ENCODE measurements around the gene SGO1.
"Not testable (repeated sequence)": the region's sequence is repeated elsewhere in the genome, so short reads cannot be mapped to it uniquely, and the experiment has no call there.

Gene SGO1

DNA sequence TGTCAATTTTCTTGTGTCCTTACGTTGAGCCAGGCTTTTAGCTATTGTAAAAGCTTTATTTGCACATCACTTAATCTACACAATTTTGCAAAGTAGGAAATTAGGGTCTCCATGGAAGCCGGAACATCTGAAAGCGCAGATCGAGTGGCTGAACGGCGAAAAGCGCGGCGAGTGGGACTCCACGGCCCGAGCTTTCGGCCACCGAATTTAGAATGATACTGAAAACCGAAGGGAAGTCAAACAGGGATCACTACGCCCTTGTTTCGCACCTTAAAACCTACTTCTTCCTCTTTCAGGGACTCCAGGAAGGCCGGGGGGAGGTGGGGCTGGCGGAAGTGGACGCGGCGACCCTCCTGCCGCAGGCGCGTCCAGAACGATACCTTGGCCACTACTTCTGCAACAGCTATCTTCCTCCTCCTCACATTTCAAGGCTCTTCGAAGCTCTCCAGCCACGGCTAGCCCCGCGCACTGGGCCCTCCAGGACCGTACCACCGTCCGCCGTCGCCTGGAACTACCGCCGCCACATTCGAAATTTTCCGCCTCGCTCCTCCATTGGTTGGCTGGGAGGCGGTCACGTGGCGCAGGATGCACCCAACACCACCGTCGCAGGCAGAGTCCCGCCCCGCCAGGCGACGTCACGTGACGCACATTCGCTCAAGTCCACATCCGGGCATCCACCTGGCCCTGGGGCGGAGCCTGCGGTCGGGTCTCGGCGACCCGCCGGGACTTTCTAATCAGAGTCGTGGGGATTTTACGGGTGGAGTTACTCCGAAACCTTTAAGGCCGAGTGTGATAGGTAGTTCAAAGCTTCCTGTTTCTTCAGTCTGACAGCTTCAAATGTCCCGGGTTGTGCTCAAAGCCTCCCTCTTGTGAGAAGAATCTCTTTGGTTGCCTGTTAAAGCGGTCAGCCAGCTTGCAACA lies at the start of gene SGO1:
SGO1 (minus strand) TSS at position 528 of the 921 bp plus-strand sequence. CDS start 2,179 bp downstream, outside the sequence.
- DNase-seq (ENCODE audit: low read depth) = peak; percentile 99

DNA sequence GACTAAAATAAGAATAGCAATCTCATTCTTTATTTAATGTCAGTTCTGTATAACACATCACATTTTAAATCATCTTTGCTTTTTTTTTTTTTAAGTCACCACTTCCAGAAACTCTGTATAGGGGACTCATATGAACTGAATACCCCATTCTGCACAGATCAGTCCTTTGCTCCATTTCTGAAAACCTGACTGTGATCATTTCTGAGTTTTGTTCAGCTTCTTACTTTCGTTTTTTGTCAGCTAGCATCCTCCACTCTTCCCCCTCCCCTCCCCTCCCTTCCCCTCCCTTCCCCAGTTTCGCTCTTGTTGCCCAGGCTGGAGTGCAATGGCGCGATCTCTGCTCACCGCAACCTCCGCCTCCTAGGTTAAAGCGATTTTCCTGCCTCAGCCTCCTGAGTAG lies 49.8 kb upstream of the SGO1 start:
- no peak for DNase-seq (ENCODE audit: low read depth)

DNA sequence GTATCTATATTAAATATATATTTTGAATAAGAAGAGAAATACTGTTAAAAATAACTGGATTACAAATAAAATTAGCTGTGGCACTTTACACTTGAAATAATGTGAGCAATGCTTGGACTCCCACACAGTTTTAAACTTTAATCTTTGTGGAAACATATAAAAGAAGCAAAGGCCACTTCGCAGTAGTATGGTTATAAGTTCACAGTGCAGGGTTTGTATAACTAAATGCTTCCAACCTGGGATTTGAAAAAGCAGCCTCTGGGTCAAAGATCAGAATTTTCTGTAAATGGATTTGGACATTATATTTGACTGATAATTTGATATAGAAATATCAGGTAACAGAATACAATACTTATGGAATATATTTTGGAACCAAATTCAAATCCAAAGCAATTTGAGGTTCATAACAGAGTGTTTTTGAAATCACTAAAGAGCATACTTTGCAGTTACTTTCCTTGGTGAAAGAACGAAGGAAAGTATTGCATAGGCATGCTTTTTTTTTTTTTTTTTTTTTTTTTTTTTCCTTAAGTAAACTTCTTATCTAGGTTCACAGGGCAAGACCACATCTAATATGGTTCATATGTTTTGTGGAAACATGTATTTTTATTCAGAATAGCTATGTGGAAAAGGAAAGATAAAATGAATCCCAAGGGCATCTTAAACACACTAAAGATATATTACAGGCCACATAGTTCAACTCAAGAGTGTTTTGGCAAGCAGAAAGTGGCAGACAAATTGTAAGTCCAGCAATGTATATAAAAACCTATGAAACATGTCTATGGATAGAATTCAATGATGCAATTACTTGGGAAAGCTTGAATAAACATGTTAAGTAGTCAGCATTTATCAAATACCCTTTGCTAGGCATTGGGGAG lies 47.1 kb upstream of the SGO1 start:
- DNase-seq (ENCODE audit: low read depth) = no peak

DNA sequence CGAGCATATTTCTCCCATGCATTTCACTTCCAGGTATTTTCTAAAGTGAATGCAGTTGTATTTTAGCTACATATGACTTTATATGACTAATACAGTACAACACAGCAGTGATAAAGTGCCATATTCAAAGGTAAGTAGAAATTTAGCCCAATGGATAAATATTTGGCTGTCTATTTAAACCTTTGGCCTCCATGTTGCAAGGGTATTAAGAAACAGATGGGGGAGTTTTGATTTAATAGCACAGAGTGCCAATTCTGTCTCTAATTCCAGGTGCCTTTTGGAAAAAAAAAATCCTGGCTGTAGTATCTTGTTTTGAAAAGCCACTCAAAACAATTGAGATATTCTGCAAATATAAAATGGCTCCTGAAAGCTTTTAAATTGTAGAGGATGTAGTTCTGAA lies 44.9 kb upstream of the SGO1 start:
- no peak for DNase-seq (ENCODE audit: low read depth)

DNA sequence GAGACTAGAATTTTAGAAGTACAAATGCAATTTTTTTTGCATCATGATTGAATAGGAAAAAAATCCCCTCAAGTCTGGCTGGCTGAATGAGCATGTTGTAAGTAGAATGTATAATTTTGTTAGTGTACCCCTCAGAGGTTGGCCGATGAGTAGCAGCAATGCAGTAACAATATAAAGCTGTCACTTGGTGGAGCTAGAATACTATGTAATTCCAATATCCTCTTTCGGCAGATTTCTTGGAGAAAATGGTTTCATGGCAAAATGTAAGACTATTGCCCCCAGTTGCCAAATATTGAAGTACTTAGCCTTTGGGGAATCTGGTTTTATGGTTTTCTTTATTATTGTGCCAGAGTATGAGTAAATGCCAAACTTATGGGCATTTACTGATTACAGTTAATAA lies 39.8 kb upstream of the SGO1 start:
- DNase-seq (ENCODE audit: low read depth) = no peak

DNA sequence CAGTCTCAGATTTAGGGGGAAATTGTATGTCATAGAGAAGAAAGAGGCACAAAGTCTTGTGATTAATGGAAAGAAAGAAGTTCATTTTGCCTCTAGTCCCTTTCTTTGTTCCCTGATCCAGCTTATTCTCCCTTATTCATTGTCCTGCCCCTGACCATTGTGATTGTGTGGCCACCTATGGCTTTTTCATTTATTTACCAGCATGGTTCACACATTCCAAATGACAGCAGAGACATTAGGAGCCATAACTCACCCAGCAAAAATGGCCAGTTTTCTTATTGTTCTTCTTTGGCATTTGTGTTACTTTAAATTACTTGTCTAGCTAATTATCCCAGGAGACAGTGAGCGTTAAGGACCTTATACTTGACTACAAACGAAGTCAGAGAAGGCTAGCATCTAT lies 36.3 kb upstream of the SGO1 start:
- DNase-seq (ENCODE audit: low read depth) = no peak

DNA sequence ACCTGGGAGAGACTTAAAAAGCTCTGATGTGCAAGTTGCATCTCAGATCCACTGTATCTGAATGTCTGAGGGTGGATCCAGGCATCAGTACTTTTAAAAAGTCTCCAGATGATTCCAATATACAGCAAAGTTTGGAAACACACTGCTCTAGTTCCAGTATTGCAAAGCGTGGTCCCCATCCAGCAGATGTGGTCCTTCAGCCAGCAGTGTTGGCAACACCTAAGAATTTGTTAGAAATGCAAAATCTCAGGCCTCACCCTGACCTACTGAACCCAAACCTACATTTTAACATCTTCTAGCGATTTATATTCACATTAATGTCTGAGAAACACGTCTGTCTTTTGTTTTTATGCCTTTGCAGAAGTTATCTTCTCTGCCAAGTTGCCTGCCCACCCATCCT lies 32.2 kb upstream of the SGO1 start:
- DNase-seq (ENCODE audit: low read depth) = no peak

DNA sequence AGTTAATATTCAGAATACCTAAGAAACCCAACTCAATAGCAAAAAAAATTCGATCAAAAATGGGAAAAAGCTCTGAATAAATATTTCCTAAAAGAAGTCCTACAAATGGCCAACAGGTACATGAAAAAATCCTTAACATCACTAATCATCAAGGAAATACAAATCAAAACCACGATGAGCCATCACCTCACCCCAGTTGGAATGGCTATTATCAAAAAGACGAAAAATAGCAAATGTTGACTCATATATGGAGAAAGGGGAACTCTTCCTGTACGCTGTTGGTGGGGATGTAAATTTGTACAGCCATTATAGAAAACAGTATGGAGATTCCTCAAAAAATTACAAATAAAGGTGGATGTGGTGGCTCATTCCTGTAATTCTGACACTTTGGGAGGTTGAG lies 29.6 kb upstream of the SGO1 start:
- DNase-seq (ENCODE audit: low read depth) = no peak

DNA sequence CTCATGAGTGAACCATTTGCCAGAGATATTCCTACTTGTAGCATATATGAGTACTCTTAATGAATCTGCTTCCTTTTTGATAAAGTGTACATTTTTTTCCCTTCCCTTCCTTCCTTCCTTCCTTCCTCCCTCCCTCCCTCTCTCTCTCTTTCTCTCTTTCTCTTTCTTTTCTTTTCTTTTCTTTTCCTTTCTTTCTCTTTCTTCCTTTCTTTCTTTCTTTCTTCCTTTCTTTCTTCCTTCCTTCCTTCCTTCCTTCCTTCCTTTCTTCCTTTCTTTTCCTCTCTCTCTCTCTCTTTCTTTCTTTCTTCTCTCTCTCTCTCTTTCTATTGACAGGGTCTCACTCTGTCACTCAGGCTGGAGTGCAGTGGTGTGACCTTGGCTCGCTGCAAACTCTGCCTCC lies 27.5 kb upstream of the SGO1 start:
- not testable (repeated sequence) for DNase-seq (ENCODE audit: low read depth)

DNA sequence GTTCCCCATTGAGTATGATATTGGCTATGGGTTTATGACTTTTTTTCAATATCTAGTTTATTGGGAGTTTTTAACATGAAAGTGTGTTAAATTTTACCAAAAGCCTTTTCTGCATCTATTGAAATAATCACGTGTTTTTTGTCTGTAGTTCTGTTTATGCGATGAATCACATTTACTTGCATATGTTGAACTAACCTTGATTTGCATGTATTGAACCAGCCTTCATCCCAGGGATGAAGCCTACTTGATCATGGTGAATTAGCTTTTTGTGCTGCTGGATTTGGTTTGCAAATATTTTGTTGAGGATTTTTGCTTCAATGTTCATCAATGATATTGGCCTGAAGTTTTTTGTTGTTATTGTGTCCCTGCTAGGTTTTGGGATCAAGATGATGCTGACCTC lies 21.9 kb upstream of the SGO1 start:
- not testable (repeated sequence) for DNase-seq (ENCODE audit: low read depth)

DNA sequence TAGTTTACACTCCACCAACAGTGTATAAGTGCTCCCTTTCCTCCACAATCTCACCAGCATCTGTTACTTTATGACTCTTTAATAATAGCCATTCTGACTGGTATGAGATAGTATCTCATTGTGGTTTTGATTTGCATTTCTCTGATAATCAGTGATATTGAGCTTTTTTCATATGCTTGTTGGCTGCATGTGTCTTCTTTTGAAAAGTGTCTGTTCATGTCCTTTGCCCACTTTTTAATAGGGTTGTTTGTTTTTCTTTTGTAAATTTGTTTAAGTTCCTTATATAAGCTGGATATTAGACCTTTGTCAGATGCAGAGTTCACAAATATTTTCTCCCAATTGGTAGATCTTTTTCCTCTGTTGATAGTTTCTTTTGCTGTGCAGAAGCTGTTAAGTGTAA lies 19.9 kb upstream of the SGO1 start:
- not testable (repeated sequence) for DNase-seq (ENCODE audit: low read depth)

DNA sequence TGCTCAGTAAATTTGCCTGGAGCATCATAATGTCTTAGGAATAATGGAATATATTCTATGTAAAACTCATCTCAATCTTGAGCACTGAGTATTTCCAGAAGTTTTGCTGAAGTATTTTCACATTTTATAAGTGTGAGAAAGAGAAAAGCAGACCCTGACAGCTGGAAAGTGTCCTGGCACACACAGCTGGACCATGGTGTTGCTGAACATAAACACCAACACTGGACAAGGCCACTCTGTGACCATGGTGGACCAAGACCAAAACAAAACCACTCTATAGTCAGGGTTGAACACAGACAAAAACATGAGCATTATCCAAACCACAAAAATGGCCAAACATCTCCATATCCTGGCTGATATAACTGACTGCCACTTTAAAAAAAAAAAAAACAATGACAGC lies 15.1 kb upstream of the SGO1 start:
- DNase-seq (ENCODE audit: low read depth) = no peak

DNA sequence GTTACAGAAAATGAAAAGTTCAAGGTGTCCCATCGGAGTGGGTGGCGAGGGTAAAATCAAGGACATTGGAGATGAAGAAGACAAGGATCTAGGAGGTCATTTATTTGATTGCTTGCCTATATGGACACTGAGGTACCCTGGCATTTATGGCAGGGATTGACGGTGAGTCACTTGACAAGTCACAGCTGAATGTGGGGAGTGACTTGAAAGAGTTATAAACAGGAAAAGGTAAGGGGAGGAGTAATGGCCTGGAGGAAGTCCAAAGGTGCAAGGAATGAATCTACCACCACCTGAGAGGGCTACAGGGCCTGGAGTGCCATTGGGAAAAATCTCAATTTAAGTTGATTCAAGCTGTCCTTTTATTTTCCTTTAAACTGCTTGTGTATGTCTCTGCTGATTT lies 11.8 kb upstream of the SGO1 start:
- no peak for DNase-seq (ENCODE audit: low read depth)

DNA sequence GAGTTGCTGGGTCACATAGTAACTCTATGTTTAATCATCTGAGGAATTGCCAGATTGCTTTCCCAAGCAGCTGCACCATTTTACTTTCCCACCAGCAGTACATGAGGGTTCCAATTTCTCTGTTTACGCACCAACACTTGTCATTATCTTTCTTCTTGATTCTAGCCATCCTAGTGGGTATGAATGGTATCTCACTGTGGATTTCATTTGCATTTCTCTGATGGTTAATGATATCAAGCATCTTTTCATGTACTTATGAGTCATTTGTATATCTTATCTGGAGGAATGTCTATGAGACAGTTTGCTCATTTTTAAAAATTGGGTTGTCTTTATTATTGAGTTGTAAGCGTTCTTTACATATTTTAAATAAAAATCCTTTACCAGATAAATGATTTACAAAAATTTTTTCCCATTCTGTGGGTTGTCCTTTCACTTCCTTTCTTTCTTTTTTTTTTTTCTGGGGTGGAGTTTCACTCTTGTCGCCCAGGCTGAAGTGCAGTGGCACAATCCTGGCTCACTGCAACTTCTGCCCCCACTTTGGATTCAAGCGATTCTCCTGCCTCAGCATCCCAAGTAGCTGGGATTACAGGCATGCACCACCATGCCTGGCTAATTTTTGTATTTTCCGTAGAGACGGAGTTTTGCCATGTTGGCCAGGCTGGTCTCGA lies 8.9 kb upstream of the SGO1 start:
- no peak for DNase-seq (ENCODE audit: low read depth)

DNA sequence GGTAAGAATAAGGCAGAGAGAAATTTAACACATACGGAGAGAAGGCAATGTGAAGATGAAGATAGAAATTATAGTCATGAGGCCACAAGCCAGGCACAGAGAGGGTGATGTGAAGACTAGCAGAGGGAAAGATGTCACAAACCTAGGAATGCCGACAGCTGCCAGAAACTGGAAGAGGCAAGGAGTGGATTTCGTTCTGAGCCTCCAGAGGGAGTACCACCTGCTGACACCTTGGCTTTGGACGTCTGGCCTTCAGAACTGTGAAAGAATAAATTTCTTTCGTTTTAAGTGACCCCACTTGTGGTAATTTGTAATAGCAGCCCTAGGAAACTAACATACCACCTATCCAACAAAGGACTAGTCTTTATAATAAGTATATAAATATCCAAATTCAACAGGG lies 5.0 kb upstream of the SGO1 start:
- no peak for DNase-seq (ENCODE audit: low read depth)

DNA sequence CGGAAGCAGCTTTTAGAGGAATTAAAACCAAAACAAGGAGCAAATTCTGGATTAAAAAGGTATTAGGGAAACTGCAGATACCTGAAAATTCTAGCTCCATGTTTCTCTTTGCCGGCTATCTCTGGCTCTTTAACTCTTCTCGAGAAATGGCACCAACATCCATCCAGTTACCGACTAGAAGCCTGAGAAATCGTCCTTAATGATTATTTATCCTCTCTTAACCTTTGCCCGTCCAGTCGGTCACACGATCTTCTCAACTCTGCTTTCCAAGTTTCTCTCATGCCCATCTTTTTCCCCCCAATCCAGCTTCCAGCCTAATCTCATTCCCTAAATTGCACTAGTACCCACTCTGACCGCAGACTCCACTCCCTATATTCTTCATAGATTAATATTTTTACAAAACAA lies 596 bp upstream of the SGO1 start:
- DNase-seq (ENCODE audit: low read depth) = no peak

DNA sequence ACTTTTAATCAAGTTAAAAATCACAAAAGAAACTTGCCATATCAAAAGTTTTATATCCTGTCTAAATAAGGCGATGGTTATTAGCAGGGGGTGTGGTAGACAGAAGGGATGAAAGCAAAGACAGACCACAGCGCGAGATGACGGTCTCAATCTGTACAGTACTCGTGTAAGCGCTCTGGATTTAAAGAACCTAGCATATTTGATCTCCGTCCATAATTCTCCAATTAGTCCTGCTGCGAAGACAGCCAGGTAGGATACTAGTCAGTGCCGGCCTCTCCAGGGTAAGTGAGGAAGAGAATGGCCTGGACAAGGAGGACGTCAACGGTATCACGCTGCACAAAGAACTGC lies 701 bp downstream of the SGO1 start:
- no peak for DNase-seq (ENCODE audit: low read depth)

DNA sequence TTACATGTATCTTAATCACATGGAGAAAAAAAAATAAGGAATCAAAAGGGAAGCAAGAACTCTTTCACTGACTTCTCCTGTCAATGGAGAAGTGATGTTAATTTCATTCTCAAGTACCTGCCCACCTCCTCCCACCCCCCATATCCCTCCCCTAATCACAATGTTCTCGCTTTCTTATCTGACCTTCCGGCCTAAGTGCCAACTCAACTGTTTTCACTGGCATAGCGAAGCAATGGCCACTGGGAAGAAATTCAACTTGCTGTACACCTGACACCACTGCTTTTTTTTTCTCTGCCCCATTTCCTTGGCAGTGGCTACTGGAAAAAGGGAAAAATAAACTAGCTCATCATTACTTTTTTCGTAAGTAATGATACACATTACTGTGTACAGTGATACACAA lies 3.8 kb downstream of the SGO1 start:
- no peak for DNase-seq (ENCODE audit: low read depth)

DNA sequence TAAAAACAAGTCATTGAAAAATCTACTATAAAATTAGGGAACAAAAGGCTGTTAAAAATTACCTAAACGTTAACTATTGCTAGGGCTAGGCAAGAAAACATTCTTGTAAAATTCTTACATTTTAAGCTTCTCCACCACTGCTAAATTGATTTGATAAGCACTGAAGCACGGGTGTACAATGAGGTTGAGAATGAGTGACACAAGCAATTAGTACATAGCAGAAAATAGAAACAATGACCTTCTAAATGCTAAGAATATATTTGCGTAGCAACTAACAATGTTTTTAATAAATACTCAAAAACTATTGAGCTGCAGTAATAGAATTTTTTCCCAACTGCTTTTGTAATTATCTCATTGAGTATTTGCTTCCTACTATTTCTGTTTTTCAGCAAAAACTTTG lies 4.7 kb downstream of the SGO1 start:
- no peak for DNase-seq (ENCODE audit: low read depth)

DNA sequence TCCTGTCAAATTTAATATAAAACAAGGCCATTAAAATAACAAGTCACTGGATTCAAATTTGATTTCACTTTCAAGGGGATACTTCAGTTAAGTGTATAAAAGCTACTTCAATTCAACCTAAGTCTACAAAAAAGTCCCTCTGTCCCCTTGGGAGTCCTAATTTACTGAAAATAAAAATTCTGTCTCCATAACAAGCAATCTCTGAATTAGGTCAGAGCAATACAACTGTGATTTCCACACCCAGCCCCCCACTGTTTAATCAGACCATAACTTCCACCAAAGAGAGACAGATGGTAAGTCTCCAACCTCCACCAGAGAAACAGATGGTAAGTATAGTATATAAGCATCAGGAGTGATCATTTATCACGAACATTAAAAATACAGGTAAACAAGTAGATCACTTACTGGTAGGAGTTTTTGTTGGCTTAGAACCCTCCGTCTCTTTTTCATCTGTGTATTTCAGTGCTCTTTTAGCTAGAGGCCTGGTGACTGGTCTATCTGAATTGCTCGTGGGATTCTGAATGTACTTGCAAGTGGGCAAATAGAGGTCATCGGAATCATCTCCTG lies 12.1 kb downstream of the SGO1 start:
- DNase-seq (ENCODE audit: low read depth) = no peak

DNA sequence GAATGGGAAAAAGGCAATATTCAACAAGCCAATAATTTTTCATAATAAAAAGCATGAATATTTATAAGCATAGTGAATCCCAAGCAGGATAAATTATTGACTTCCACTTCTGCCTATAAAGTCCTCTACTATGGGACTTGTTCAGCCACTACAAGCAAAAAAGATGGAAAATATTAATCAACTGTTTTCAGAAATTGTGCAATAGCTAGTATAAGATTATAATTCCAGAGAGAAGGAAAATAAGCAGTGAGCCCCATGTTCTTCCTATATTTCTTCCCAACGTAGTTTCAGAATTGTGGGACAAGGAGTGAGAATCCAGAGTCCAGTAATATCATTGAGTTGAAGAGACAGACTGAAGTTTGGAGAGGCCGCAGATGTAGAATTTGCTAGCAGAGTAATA lies 24.3 kb downstream of the SGO1 start:
- DNase-seq (ENCODE audit: low read depth) = no peak

DNA sequence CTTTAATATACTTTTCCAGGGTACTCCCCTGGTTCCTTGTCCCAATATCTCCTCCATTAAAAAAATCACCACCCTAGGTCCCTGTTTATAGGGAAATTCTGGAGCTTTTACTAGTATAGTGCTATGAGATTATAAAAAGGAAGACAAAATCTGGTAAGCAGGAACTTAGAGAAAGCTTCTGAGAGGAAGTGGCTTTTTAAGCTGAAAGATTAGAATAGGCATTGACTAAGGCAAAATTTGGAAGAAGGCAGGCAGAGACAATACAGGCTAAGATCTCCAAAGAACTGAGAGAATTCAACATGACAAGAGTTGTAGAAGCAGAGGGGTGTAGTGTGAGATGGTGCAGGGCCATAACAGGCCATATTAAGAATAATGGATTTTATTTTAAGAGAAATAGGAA lies 25.8 kb downstream of the SGO1 start:
- no peak for DNase-seq (ENCODE audit: low read depth)

All from stimulated activated CD4-positive, alpha-beta T cell treated with anti-CD3 and anti-CD28 coated beads, Interleukin-2, amount 100 ng/mL, for 4 hours (primary cell).